HUDEP-2 (cell line): ENCODE results near the gene PTCD1.
A peak's percentile ranks its signal among the peaks of the same experiment; 100 is the strongest.

Experiments
- DNase-seq, 76 experiments: peaks; one replicate each; lab custom pipeline; 2025; ENCODE audit not compliant: unreplicated experiment in 76 of 76; lab: John Stamatoyannopoulos, UW

The PTCD1 gene, protein sequence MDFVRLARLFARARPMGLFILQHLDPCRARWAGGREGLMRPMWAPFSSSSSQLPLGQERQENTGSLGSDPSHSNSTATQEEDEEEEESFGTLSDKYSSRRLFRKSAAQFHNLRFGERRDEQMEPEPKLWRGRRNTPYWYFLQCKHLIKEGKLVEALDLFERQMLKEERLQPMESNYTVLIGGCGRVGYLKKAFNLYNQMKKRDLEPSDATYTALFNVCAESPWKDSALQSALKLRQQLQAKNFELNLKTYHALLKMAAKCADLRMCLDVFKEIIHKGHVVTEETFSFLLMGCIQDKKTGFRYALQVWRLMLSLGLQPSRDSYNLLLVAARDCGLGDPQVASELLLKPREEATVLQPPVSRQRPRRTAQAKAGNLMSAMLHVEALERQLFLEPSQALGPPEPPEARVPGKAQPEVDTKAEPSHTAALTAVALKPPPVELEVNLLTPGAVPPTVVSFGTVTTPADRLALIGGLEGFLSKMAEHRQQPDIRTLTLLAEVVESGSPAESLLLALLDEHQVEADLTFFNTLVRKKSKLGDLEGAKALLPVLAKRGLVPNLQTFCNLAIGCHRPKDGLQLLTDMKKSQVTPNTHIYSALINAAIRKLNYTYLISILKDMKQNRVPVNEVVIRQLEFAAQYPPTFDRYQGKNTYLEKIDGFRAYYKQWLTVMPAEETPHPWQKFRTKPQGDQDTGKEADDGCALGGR

DNA sequence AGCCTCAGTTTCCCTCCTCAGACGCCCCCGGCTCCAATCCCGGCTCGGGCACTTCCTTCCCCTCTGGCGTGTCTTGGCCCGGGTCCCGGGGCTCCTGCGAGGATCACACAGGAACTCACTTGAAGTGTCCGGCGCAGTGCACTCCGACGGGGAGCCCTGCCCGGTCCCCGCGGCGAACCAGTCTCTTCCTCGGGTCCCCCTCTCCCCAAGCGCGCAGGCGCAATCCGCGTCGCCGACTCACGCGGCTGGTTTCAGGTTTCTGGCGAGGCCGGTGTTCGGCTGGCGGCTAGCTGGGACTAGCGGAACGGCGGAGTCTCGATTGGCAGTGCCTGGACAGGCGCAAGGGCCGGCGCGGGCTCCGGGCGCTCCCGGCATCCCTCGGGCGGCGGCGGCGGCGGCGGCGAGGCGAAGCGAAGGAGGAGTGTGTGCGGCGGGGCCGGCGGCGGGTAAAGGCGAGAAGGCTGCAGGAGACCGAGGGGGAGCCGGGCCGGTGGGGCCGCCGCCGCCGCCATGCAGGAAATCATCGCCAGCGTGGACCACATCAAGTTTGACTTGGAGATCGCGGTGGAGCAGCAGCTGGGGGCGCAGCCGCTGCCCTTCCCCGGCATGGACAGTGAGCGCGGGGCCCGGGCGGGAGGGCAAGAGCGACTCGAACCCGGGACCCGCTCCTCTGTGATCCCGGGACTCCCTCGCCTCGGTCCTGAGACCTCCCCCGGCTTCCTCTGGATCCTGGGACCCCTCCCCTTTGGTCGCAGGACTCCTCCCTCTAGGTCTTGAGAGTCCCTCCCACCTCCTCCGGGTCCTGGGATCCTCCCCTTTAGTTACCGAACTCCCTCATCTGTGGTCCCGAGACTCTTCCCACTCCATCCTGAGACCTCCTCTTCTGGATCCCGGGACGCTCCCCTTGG lies at the start of gene PTCD1, which contains the start of gene CPSF4:
TSS of gene PTCD1 (minus strand) at position 226 of the 908 bp plus-strand sequence. CDS start 3,556 bp downstream, outside the sequence.
TSS of gene CPSF4 (plus strand) at position 371 of the 908 bp plus-strand sequence. CDS start at position 511, 140 bp downstream.
- DNase-seq = peak in 74 of 76 experiments; percentile 37 to 94 (median 88)

DNA sequence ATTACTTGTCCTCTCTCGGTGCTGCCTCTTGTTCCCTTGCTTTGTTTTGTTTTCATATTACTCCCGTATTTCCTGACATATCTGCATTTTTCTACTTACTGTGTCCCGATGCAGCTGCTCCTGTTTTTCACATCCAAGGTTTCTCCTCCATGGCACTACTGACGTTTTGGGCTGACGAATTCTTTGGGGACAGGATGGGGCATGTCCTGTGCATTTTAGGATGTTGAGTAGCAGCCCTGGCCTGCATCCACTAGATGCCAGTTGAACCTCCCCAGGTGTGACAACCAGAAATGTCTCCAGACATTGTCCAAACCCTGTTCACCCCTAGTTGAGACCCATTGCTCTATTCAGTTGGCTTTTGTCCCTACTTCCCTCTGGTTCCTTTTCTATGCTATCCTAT lies 46.5 kb upstream of the PTCD1 start:
- DNase-seq = no peak

DNA sequence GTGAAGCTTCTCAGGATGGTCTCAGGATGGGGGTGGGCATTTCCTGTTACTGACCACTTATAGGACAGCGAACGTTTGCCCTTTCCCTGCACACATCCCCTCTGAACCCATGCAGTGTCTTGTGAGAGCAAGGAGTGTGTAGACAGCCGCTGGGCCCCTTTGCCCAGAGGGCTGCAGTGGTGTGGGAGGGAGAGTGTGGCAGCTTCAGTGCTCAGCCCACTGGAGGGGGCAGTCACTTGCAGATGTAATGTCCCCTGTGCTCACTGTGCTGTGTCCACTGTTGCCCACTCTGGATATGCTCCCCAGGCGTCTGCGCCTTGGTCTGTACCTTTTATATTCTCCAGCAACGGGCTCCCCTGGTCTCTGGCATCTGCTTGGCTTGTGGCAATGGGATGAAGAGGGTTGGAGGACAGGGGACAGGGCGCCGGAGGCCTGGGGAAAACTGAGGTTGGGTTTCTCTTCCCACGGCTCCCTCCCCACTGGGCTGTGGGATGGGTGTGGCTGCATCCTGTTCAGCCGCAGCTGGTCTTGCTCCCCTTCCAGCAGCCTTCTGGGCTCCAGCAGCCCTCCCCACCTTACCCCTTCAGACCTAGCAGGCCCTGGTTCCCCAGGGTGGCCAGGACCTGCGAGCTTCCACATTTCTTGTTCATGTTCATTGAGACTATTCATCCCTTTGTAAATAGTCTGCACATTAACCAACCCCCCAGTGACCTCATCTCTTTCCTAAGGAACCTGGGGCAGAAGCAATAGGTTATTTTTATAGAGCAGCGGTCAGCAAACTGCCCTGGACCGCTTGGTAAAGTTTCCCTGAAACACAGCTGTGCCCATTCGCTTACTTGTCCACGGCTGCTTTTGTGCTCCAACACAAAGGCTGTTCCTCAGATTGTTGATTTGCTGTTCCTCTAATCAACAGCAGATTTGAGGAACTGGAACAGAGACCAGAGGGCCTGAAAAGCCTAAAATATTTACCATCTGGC lies 40.2 kb upstream of the PTCD1 start:
- DNase-seq = no peak

DNA sequence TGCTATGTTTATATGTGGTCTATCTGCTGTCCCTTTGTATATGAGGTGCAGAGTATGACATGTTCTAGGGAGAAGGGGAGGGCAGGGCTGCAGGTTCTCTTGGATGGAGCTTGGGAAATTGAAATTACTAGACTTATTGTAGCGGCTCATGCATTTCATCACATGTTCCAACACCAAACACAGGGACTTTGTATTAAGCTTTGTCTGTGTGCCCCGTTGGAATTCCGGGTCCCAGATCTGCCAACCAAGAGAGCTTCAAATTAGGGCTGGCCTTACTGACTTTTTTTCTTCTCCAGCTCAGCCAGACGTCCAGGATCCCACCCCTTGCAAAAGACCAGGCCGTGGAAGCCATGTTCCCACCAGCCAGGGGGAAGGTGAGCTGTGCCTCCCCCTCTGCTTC lies 37.5 kb upstream of the PTCD1 start:
- DNase-seq = no peak

DNA sequence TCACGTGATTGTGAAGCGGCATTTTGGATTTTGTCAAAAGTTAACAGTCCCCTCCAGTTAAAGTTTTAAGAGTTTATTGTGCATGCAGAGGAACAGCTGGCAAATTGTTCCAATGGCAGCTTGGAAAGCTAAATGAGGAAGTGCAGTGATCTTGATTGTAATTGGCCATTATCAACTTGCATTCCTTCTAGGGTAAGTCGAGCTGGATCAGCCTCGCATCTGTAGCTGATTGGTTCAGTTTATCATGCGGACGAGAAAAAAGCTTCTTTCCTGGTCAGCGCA lies 34.7 kb upstream of the PTCD1 start:
- DNase-seq = peak in 40 of 76 experiments; percentile 2 to 67 (median 28)

DNA sequence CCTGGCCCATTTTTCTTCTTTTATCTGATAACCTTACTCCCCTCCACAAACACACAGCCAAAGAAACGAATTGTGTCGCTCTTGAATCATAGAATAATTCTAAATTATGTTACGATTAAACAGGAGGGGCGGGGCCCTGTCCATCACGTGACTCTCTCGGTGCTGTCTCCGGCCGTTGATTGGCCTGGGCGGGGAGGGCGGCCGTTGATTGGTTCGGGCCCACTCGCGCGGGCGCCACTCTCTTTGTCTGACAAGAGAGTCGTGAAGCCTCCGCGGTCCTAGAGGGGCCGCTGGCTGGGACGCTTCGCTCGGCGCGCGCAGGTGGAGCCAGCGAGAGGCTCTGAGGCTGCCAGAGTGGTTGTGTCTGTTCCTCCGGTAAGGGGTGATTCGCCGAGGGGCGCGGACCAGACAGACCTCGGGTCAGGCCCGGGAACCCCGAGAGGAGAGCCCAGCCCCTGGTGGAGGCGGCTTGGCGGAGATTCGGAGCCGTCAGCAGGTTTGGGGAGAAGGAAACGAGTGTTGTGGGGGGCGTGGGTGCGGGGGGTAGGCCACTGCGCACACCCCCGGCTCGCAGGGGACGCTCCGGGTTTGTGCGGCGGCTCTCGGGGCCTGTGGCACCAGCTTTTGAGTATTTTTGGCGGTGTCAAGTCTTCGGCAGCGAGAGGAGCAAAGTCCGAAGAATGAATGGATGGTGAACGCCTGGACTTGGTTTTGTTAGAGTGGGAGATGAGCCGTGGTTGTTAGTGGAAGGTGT lies 34.1 kb upstream of the PTCD1 start, which contains the start of gene ZNF789:
TSS of gene ZNF789 (plus strand) at position 330 of the 754 bp plus-strand sequence. CDS start 3,567 bp downstream, outside the sequence.
- DNase-seq = peak; percentile 29 to 98 (median 95)

DNA sequence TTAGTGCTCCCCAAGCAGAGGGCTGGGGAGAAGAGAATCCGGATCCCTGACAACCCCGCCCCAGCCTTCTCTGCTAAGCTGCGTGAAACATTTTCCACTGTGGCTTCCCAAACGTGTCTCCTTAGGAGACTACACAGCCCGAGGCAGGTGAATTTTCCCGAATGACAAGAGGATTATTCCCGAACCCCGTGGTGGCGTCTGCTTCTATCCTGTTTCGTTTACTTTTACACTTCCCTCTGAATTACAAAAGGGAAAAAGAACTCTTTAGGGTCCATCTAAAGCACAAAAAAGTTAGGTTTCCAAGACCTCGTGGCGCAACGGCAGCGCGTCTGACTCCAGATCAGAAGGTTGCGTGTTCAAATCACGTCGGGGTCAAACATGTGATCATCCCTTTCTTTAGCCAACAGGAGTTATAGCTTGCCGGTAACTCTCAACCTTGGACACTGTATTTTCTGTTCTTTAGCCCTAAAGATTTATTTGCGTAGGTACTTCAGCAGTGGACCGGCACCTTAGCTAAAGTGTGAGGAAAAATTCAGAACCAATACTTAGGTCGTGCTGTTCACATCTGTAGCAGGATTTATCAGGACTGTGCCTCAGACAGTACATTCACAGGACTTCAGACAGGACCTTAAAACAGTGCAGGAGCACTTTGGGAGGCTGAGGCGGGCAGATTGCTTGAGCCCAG lies 30.9 kb upstream of the PTCD1 start:
- DNase-seq = no peak

DNA sequence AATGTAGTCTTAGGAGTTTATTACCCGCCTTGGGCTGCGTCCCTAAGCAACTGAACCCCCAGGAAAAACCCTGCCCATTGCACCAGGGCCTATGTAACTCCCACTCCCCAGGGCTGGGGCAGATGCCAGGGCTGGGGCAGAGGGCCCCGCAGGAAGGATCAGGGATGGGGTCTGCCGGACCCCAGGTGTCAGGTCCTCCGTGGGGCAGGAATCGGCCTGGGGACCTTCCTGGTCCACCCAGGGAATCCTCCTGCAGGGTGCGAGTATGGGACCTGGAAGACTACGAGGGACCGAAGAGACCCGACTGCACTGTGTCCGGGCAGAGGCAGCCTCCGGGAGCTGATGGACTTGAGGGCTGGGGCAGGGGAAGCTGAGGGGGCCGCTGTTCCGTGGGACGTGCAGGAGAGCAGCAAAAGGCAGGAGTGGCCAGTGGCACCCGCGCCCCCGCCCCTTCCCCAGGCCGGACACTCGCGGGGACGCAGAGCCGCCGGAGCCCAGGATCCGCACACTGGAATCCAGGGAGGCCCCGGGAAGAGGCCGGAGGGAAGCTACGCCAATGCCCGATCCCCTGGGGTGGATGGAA lies 29.8 kb upstream of the PTCD1 start:
- DNase-seq = no peak

DNA sequence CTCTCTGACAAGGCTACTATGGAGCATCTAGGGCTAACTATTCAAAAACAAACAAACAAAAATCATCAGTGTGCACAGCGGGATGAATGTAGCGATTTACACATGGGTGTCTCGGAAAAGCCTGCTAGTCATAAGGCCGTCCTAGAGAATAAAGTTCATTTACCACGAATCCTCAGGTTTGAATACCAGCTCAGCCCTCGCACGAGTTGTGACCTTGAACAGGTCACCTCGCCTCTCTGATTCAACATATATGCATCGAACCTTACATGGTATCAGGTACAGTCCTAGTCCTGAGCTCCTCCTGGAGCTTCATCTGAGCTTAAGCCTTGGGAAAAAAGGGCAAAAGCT lies 26.8 kb upstream of the PTCD1 start:
- DNase-seq = peak in 1 of 76 experiments; percentile 32

DNA sequence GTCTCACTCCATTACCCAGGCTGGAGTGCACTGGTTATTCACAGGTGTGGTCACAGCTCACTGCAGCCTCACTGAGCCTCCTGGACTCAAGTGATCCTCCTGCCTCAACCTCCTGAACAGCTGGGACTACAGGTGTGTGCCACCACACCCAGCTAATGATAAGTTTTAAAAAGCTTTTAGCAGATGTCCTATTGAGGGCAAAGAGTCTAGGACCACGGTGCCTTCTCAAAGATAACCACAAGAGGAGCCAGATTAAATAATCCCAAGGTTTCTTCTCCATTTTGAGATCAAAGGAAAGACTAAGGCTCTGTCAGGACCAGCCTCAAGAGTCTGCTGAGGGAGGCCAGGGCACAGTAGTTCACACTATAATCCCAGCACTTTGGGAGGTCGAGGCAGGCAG lies 22.6 kb upstream of the PTCD1 start:
- no peak for DNase-seq

DNA sequence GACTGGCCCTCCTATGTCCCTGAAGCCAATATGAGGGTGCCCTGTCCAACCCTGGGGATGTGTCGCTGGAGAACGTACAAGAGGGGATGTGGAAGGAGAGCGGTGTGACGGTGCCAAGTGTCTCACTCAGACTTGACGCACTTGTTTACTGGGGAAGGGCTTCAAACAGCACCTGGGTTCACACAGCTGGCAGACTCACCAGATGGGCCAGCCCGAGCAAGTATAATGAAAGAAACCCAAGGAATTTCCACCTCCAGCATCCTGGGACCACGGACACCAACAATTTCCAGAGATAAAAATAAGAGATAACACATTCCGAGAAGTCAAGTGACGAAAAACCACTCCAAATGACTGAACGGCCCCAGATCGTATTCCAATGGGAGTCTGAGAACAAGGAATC lies 22.1 kb upstream of the PTCD1 start:
- no peak for DNase-seq

DNA sequence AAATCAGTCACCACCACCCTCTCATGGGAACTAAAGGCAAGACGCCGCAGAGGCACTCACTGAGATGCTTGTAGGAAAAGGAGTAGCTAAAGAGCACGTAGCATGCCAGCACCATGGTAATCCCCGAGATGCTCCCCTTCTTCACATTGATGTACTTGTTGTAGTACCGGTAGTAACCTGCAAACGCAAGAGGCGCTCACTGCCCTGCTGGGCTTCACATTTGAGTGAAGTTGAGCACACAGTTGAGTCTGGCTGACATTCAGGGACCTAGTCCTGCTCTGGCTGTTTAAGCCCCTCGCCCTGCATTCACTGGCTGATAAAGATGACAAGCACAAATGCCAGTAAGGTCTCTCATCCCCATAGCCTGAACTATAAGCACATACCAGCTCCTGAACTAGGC lies 20.5 kb upstream of the PTCD1 start:
- DNase-seq = peak in 25 of 76 experiments; percentile 2 to 34 (median 11)

DNA sequence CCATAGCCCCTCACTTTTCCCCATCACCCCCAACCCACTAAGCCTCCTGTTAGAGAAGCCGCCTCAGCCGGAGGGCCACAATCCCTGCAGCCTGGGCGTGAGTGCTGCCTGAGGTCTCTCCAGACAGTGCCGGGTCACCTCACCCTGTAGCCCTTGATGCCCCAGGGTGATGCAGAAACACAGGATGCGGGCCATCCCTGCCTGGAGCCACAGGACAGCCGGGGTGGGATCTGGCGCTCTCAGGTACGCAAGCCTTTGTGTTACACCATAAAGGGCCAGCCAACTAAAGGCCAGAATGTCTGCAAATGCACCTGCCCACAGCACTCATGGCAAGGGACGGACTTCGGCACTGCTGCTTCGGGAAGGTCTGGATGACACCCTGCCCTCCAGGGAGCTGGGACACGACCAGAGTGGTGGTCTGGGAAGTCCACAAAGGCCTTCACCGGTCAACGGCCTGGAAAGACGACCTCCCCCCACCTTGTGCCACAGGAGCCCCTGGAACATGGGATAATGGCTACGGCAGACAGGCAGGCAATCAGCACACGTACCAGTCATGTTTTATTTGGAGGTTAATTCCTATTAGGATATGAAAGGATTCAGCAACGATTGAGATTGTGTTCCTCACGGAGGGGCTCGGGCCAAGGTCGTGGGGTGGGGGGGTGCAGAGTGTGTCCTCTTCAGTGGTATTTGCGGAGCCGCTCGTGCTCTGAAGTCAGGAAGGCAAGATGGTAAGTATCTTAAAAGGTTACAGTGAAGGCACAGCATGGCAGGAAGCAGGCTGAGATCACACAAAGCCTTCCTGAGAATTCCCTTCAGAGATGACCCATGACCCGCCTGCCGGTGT lies 19.3 kb upstream of the PTCD1 start:
- DNase-seq = no peak

DNA sequence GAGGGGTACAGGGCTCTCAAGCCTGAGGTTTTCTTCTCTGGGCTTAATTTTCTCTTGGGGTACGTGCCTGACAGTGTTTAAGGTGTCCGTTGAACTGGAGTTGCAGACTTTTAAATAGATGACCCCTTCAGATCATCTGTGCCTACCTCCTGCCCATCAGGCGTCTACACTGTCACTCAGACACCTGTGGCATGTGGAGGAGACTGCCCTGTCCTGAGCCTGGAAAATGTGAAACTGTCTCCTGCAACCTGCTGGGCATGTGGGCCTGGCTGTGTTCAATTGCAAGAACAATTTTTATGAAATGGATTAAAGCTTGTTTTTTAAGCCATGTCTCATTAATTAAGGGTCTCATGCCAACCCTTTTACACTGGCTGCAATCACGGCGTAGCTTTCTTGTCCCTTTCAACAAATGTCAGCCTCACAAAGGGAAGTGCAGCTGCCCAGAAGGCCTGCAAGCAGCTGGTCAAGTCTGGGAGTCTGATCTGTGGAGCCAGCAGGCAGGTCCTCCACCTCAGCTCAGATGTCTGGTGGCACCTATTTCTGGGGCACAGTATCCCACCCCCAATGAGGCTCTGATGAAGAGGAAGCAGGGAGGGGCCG lies 18.6 kb upstream of the PTCD1 start:
- DNase-seq = no peak

DNA sequence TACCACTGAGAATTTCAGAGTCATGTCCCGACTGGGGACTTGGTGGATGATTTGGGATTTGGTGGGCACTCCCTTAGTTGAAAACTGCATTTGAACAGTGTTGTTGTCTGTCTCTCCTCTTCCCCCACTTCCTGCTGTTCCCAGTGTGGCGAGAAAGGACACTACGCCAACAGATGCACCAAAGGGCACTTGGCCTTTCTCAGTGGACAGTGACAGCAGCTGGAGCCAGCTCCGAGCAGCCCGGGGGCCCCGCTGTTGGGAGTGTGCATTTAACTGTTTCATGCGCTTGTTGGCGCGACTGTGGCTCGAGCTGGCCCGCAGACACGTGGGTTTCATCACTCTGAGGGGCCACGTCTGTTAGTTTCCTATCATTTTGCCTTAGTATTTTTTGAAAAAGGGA lies 17.7 kb upstream of the PTCD1 start:
- DNase-seq = no peak

DNA sequence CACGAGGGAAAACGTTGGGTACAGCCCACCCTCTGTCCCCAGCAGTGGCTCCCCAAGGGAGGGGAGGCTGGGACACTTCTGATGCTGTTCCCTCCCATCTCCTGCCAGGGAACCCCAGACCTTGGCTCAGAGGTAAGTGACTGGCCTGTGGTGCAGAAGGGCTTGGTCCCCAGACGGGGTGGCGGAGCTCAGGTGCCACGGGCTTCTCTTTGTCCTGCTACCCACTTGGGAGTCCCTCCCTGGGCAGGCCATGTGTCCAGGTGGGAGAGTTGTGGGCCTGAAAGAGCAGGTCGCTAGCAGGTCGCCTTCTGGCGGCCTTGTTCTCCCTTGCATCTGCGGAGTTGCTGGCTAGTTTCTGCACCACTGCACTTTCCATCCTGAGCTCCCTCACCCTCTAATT lies 17.3 kb upstream of the PTCD1 start:
- no peak for DNase-seq

DNA sequence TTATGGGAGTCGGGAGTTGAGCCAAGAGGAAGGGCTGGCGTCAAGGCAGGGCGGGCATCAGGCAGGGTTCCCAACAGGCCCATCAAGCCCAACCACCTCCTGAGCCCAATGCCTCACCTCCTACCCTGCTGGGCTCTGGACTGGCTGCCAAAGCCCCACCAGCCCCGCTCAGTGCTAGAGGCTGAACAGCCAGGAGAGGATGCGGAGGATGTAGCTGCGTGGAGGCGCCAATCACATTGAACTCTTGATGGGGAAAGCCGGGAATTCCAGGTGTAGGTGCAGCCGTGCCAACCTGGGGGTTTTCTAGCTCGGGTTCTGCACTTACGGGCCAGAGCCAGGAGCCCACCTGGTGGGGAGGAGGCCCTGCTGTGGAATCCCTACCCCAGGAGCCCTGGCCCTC lies 14.5 kb upstream of the PTCD1 start:
- DNase-seq = no peak
